HEK293 (cell line): Measurements from ENCODE around the gene AATK.

Experiments used
- CTCF ChIA-PET: fragments of 350-600 bp; formaldehyde crosslinking; extraction: SDS; loops from one replicate; lab custom pipeline; 2021; ENCODE audit warnings: antibody characterized with exemption; lab: Yijun Ruan, JAX
- POLR2A ChIA-PET: fragments of 300-600 bp; formaldehyde crosslinking; extraction: SDS; loops from one replicate; lab custom pipeline; 2020; ENCODE audit warnings: antibody characterized with exemption, inconsistent platforms; lab: Yijun Ruan, JAX
- H3K27ac ChIP-seq: fragments of 200-500 bp; sonication (Bioruptor generic); 2 replicates; pipeline ENCODE4 v1.5.1; 2014; ENCODE audit warnings: low read depth, low read length, control low read depth, inconsistent platforms; ENCODE audit errors: extremely low read depth
- H3K36me3 ChIP-seq, 2 experiments: fragments of 200-500 bp in 1 of 2; sonication (Bioruptor generic) in 1 of 2; 1 replicate in 1 of 2; 2 replicates in 1 of 2; pipeline ENCODE4 v1.5.1; 2014 to 2017; ENCODE audit warnings: inconsistent platforms in 2 of 2, low read length in 2 of 2; ENCODE audit not compliant: control insufficient read depth in 2 of 2, insufficient read depth in 1 of 2
- H3K4me1 ChIP-seq: fragments of 200-500 bp; sonication (Bioruptor generic); 2 replicates; pipeline ENCODE4 v1.5.1; 2014; ENCODE audit warnings: mild to moderate bottlenecking, low read length, inconsistent platforms; ENCODE audit not compliant: control insufficient read depth, insufficient read depth
- H3K4me3 ChIP-seq: 2 replicates; pipeline ENCODE4 v1.5.1; 2011; ENCODE audit warnings: low read depth, mild to moderate bottlenecking, control low read depth, low read length, moderate library complexity
- H3K9me3 ChIP-seq: fragments of 200-500 bp; sonication (Bioruptor generic); 2 replicates; pipeline ENCODE4 v1.5.1; 2014; ENCODE audit warnings: low read depth, low read length, inconsistent platforms; ENCODE audit not compliant: control insufficient read depth, insufficient read depth
- KLF7 ChIP-seq: fragments of 450-650 bp; formaldehyde crosslinking; IDR thresholded peaks from 2 replicates; pipeline ENCODE4 v1.5.1; 2016; ENCODE audit warnings: missing biosample characterization, missing genetic modification characterization, borderline replicate concordance
- MEIS1 ChIP-seq: sonication (generic); formaldehyde crosslinking; IDR thresholded peaks from 2 replicates; pipeline ENCODE4 v1.8.1; 2022; ENCODE audit warnings: missing genetic modification reagents, mild to moderate bottlenecking, borderline replicate concordance
- MZF1 ChIP-seq: fragments of 450-650 bp; formaldehyde crosslinking; IDR thresholded peaks from 2 replicates; pipeline ENCODE4 v1.5.1; 2017; ENCODE audit warnings: missing biosample characterization, missing genetic modification characterization, borderline replicate concordance
- PRDM1 ChIP-seq: fragments of 450-650 bp; formaldehyde crosslinking; IDR thresholded peaks from 2 replicates; pipeline ENCODE4; 2016; ENCODE audit warnings: missing biosample characterization, missing genetic modification characterization
- SCRT2 ChIP-seq: fragments of 450-650 bp; formaldehyde crosslinking; IDR thresholded peaks from 2 replicates; pipeline ENCODE4 v1.5.1; 2016; ENCODE audit warnings: missing biosample characterization, missing genetic modification characterization
- SP2 ChIP-seq: fragments of 450-650 bp; formaldehyde crosslinking; IDR thresholded peaks from 2 replicates; pipeline ENCODE4 v1.5.1; 2016; ENCODE audit warnings: missing biosample characterization, missing genetic modification characterization
- ZBTB17 ChIP-seq: fragments of 450-650 bp; formaldehyde crosslinking; IDR thresholded peaks from 2 replicates; pipeline ENCODE4 v1.5.1; 2016; ENCODE audit warnings: missing biosample characterization, missing genetic modification characterization
- ZBTB8A ChIP-seq: fragments of 450-650 bp; formaldehyde crosslinking; IDR thresholded peaks from 2 replicates; pipeline ENCODE4 v1.5.1; 2016; ENCODE audit warnings: missing biosample characterization, missing genetic modification characterization
- ZNF155 ChIP-seq: fragments of 450-650 bp; formaldehyde crosslinking; IDR thresholded peaks from 2 replicates; pipeline ENCODE4 v1.5.1; 2016; ENCODE audit warnings: missing biosample characterization, missing genetic modification characterization
- ZNF157 ChIP-seq: fragments of 450-650 bp; formaldehyde crosslinking; IDR thresholded peaks from 2 replicates; pipeline ENCODE4 v1.5.1; 2016; ENCODE audit warnings: missing biosample characterization, missing genetic modification characterization
- ZNF248 ChIP-seq: fragments of 450-650 bp; formaldehyde crosslinking; IDR thresholded peaks from 2 replicates; pipeline ENCODE4 v1.5.1; 2017; ENCODE audit warnings: missing biosample characterization, missing genetic modification characterization
- ZNF274 ChIP-seq, 2 experiments: fragments of 200-500 bp in 1 of 2; fragments of 450-650 bp in 1 of 2; sonication (Bioruptor generic) in 1 of 2; formaldehyde crosslinking in 1 of 2; IDR thresholded peaks; 2 replicates each; pipeline versions ENCODE4 v1.5.1 to v1.6.1; 2014 to 2016; ENCODE audit warnings: borderline replicate concordance in 1 of 2, inconsistent platforms in 1 of 2, low read length in 1 of 2, missing biosample characterization in 1 of 2, missing genetic modification characterization in 1 of 2
- ZNF324 ChIP-seq: fragments of 450-650 bp; formaldehyde crosslinking; IDR thresholded peaks from 2 replicates; pipeline ENCODE4 v1.5.1; 2016; ENCODE audit warnings: missing biosample characterization, missing genetic modification characterization
- ZNF521 ChIP-seq: fragments of 450-650 bp; formaldehyde crosslinking; IDR thresholded peaks from 2 replicates; pipeline ENCODE4 v1.5.1; 2017; ENCODE audit warnings: missing biosample characterization, mild to moderate bottlenecking, missing genetic modification characterization
- ZNF670 ChIP-seq: fragments of 450-650 bp; formaldehyde crosslinking; IDR thresholded peaks from 2 replicates; pipeline ENCODE4 v1.5.1; 2016; ENCODE audit warnings: missing biosample characterization, missing genetic modification characterization, low read depth
- ZNF792 ChIP-seq: fragments of 450-650 bp; formaldehyde crosslinking; IDR thresholded peaks from 2 replicates; pipeline ENCODE4 v1.5.1; 2016; ENCODE audit warnings: missing biosample characterization, missing genetic modification characterization
- ZNF837 ChIP-seq: fragments of 450-650 bp; formaldehyde crosslinking; IDR thresholded peaks from 2 replicates; pipeline ENCODE4 v1.5.1; 2016; ENCODE audit warnings: missing biosample characterization, missing genetic modification characterization
- TF ChIP-seq, protein P1 (sequence below): fragments of 450-650 bp; formaldehyde crosslinking; IDR thresholded peaks from 2 replicates; pipeline ENCODE4 v1.5.1; 2017; ENCODE audit warnings: missing biosample characterization, missing genetic modification characterization
- TF ChIP-seq, protein P2 (sequence below): fragments of 450-650 bp; formaldehyde crosslinking; IDR thresholded peaks from 2 replicates; pipeline ENCODE4 v1.5.1; 2016; ENCODE audit warnings: missing biosample characterization, missing genetic modification characterization
- TF ChIP-seq, protein P3 (sequence below): IDR thresholded peaks from 2 replicates; pipeline ENCODE4 v1.6.1; 2011; ENCODE audit warnings: mild to moderate bottlenecking, low read depth, low read length, borderline replicate concordance

AATK gene

DNA sequence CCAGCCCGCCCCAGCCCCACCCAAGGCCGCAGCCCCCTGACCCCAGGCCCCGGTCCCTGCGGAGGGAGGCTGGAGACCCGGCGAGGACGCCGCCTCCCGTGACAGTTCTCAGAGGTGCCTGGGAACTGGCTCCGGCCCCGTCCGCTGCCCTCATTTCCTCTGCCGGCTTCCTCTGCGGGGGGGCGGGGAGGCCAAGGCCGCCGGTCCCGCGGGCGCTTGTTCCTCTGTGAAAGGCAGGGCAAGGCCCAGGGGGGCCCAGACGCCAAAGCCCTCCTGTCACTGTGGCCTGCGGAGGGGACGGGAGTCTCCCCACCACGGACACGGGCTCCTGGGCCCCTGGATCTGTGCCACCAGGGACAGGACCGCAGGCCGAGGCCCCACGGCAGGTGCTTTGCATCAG, 5.7 kb downstream of the AATK start:
- ChIA-PET POLR2A (no interaction called here), CTCF (no interaction called here)
- TF ChIP-seq SP2 (no peak), ZNF324 (tag by site-specific recombination) (no peak), KLF7 (no peak), ZNF274 (IDR thresholded peaks at IDR 0.05; ENCODE audit: low read length) (no peak), ZNF274 (tag by site-specific recombination; IDR thresholded peaks at IDR 0.05; ENCODE audit: borderline replicate concordance) (no peak), ZBTB8A (no peak)
- H3K4me3 ChIP-seq: no peak overlapping the region
- H3K4me1 ChIP-seq: peaks cover 2% of the 10 kb centered on the region; the same call in 1 of the 2 replicates
- no peaks in the 10 kb centered on the region for H3K36me3 ChIP-seq
- H3K27ac ChIP-seq: no peak overlapping the region
- no peaks in the 10 kb centered on the region for H3K9me3 ChIP-seq

DNA sequence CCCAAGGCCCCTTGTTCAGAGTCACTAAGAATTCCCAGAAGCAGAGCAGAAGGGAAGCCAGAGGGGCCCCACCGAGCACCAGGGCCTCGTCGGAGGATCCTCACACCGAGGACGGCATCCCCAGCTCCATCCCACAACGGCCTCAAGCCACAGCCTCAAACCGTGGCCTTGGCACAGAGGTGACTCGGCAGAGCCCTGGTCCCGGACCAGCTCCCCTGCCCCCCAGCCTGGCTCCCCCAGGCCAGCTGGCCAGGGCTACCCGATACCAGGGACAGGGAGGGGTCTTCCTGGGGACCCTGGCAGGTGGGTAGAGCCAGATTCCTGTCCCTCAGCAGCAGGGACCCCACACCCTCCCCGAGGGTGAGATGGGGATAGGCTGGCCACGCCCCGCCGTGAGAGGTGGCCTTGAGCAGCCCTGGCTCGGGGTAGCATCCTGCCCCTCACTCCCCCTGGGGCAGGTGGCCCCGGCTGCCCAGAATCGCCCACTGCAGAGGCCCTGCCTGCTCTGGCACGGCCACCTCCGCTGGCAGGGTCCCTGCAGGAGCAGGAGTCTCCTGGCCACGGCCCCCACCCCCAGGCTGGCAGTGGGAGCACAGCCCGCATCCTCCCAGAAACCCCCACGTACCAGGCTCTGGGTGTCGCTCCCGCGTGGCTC, 6.3 kb downstream of the AATK start:
- H3K36me3 ChIP-seq: no peaks in the 10 kb centered on the region
- no peaks in the 10 kb centered on the region for H3K9me3 ChIP-seq
- no peak overlapping the region for H3K4me3 ChIP-seq
- CTCF ChIA-PET: no interaction called here
- H3K27ac ChIP-seq: no peak overlapping the region
- POLR2A ChIA-PET: no interaction called here
- TF ChIP-seq ZNF521: no peak
- TF ChIP-seq, protein P1, sequence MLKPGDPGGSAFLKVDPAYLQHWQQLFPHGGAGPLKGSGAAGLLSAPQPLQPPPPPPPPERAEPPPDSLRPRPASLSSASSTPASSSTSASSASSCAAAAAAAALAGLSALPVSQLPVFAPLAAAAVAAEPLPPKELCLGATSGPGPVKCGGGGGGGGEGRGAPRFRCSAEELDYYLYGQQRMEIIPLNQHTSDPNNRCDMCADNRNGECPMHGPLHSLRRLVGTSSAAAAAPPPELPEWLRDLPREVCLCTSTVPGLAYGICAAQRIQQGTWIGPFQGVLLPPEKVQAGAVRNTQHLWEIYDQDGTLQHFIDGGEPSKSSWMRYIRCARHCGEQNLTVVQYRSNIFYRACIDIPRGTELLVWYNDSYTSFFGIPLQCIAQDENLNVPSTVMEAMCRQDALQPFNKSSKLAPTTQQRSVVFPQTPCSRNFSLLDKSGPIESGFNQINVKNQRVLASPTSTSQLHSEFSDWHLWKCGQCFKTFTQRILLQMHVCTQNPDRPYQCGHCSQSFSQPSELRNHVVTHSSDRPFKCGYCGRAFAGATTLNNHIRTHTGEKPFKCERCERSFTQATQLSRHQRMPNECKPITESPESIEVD (tag by site-specific recombination): no peak
- no peak for TF ChIP-seq ZNF248 (tag by site-specific recombination)
- TF ChIP-seq ZBTB8A: no peak
- TF ChIP-seq ZNF155: no peak
- TF ChIP-seq SCRT2 (tag by site-specific recombination): no peak
- TF ChIP-seq ZNF792 (tag by site-specific recombination): no peak
- TF ChIP-seq MZF1: no peak
- no peak for TF ChIP-seq PRDM1 (tag by site-specific recombination)
- TF ChIP-seq ZNF157 (tag by site-specific recombination): no peak
- TF ChIP-seq MEIS1 (CRISPR knock-in tag): no peak
- TF ChIP-seq, protein P2, sequence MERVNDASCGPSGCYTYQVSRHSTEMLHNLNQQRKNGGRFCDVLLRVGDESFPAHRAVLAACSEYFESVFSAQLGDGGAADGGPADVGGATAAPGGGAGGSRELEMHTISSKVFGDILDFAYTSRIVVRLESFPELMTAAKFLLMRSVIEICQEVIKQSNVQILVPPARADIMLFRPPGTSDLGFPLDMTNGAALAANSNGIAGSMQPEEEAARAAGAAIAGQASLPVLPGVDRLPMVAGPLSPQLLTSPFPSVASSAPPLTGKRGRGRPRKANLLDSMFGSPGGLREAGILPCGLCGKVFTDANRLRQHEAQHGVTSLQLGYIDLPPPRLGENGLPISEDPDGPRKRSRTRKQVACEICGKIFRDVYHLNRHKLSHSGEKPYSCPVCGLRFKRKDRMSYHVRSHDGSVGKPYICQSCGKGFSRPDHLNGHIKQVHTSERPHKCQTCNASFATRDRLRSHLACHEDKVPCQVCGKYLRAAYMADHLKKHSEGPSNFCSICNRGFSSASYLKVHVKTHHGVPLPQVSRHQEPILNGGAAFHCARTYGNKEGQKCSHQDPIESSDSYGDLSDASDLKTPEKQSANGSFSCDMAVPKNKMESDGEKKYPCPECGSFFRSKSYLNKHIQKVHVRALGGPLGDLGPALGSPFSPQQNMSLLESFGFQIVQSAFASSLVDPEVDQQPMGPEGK (tag by site-specific recombination): no peak
- TF ChIP-seq ZNF837: no peak
- TF ChIP-seq ZBTB17 (tag by site-specific recombination): no peak
- no peak for TF ChIP-seq ZNF670 (tag by site-specific recombination)
- TF ChIP-seq, protein P3, sequence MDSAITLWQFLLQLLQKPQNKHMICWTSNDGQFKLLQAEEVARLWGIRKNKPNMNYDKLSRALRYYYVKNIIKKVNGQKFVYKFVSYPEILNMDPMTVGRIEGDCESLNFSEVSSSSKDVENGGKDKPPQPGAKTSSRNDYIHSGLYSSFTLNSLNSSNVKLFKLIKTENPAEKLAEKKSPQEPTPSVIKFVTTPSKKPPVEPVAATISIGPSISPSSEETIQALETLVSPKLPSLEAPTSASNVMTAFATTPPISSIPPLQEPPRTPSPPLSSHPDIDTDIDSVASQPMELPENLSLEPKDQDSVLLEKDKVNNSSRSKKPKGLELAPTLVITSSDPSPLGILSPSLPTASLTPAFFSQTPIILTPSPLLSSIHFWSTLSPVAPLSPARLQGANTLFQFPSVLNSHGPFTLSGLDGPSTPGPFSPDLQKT: no peak
- H3K4me1 ChIP-seq: peaks cover 2% of the 10 kb centered on the region; the same call in 1 of the 2 replicates
